ENCODE results near the gene TBCK.

- TF ChIP-seq POLR2AphosphoS5 (IDR thresholded peaks at IDR 0.05; ENCODE audit: borderline replicate concordance, low read depth, low read length), result no peak
- TF ChIP-seq EZH2 (IDR thresholded peaks at IDR 0.05), result no peak
Measured at GRCh38 chr4:106316773-106317409, 882 bp upstream of the TBCK start.

Data from SK-N-MC (cell line).